Activated naive CD8-positive, alpha-beta T cell treated with anti-CD3 and anti-CD28 coated beads, Interleukin-2, amount 50 U/mL, for 24 hours (primary cell): ENCODE data around the gene NENF.

Source experiments
- ATAC-seq: fragments of 150-1000 bp; cut with Tn5 transposase; one replicate; pipeline ENCODE4 v1.10.0; 2021
- DNase-seq: peaks from one replicate; pipeline ENCODE4 v3.0.0; 2021
- H3K27ac Mint-ChIP-seq: one replicate; pipeline ENCODE4 v1.8.0; 2021; ENCODE audit warnings: mild to moderate bottlenecking, mixed read lengths
- H3K27me3 Mint-ChIP-seq: one replicate; pipeline ENCODE4 v1.8.0; 2021; ENCODE audit warnings: mixed read lengths
- H3K36me3 Mint-ChIP-seq: one replicate; pipeline ENCODE4 v1.8.0; 2021; ENCODE audit warnings: low read depth, mixed read lengths
- H3K4me1 Mint-ChIP-seq: one replicate; pipeline ENCODE4 v1.8.0; 2021; ENCODE audit warnings: mixed read lengths
- H3K4me3 Mint-ChIP-seq: one replicate; pipeline ENCODE4 v1.8.0; 2021; ENCODE audit warnings: mild to moderate bottlenecking, moderate library complexity, mixed read lengths
- H3K9me3 Mint-ChIP-seq: one replicate; pipeline ENCODE4 v1.8.0; 2021; ENCODE audit warnings: mixed read lengths

The NENF gene

DNA sequence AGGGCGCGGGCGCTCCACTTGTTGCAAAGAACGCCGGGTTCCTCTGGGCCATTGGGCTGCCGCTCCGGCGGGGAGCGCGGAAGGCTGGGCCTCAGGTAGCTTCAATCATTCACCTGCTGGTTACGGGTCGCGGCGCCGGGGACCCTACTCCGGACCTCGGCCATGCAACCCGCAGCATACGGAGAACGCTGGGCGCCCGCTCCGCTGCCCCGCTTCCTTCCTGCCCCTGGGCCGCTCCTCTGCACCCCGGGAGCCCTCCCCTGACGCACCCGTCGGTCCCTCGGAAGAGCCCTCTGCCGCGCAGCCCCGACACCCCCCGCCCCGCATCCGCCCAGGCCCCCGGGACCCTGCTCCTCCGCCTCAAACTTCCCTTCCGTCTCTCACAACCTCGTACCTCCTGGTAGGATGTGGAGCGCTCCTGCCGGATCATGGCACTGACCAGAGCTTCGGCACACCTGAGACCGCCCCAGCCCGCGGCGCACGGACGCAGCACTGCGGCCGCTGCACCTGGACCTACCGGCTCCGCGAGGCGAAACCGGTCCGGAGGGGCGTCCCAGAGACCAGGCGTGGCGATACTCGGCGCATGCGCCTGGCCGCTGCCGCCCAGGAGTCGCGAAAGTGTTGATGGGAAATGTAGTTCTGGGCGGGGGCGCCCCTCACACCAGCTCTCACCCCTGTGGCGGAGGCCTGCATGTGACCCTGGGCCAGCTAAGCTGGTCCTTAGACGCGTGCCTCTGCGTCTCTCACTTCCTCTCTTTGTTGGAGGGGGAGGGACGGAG is 18.2 kb upstream of the NENF start, which contains the start of gene PACC1:
PACC1 (minus strand) TSS at position 559 of the 779 bp plus-strand sequence; CDS start at position 430, 129 bp downstream.
- Mint-ChIP-seq H3K36me3 (peaks cover 21% of the 10 kb centered on the region), H3K27ac (peak within 1 kb of the TSS; percentile 93), H3K4me1 (peaks cover 31% of the 10 kb centered on the region), H3K27me3 (no peaks in the 10 kb centered on the region), H3K9me3 (no peaks in the 10 kb centered on the region), H3K4me3 (peak within 1 kb of the TSS; percentile 91)
- peak; percentile 91 for DNase-seq
- peak; percentile 99 for ATAC-seq

DNA sequence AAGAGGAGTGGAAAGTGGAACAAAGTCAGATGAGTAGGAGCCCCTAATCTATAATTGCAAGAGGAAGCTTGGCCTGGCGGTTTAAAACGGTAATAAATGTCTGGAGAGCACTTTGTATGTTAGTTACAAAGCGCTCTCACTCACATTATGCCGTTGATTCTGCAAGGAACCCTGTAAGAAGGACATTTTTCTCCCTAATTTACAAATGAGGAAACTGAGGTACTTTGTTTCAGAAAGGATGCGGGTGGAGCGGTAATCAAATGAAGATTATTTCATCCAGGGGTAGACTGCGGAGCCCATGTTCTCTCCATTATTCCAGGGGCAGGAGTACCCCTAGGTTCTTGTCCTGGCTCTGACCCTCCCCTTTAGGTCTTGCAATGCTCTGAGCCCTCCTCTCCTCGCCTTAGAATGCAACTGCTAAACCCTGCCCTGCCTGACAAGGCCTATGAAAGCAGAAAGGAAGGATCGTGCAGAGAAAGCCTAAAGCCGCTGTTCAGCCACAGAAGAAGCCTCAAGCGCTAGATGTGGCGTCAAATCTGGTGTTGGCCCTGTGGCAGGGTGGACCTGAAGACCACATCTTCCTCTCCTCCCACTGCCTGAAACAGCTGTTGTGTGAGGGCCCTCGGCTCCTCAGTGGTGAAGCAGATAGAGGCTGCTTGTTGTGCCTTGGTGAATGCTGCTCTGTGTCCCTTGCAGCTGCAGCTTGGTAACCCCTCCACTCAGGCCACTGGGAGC is 17.4 kb upstream of the NENF start:
- Mint-ChIP-seq H3K9me3 (no peaks in the 10 kb centered on the region), H3K36me3 (peaks cover 18% of the 10 kb centered on the region), H3K27ac (peak overlapping the region; percentile 93), H3K4me1 (peaks cover 31% of the 10 kb centered on the region), H3K4me3 (peak overlapping the region; percentile 91), H3K27me3 (no peaks in the 10 kb centered on the region)
- ATAC-seq (no peak), DNase-seq (no peak)

DNA sequence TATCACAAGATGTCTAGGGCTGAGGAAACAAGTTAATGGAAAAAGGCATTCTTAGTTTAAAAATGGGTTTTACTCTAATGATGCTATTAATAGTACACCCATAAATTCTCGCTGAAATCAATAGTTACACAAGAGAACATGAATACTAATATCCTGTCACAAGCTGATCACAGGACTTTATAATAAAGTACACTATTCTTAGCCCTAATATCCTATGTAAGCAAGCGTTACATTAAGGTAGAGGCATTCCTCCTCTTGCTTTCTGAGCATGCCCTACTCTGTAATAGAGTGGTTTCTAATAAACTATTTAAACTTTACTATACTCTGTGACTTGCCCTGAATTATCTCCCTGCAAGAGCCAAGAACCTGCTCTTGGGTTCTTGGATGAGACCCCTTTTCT is 11.6 kb upstream of the NENF start:
- Mint-ChIP-seq H3K27ac (no peak overlapping the region), H3K27me3 (peaks cover 5% of the 10 kb centered on the region), H3K4me1 (peaks cover 2% of the 10 kb centered on the region), H3K9me3 (no peaks in the 10 kb centered on the region), H3K4me3 (no peak overlapping the region), H3K36me3 (no peaks in the 10 kb centered on the region)
- DNase-seq (no peak), ATAC-seq (no peak)

DNA sequence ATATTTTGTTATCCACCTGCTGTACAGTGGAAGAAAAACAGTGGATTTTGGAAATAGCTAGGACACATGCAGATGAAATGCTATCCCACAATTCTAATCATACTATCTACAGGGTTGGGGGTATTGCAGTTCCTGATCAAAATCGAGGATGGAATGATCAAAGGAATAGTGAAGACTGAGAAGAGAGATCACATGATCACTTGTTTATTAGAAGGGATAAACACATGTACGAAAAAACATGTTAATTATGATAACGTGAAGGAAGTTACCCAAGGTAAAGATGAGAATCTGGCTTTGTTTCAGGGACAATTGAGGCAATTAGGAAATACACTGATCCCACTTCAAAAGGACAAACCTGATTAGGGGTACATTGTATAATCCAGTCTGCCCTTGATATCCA is 8.8 kb upstream of the NENF start:
- H3K36me3 Mint-ChIP-seq = no peaks in the 10 kb centered on the region
- H3K4me1 Mint-ChIP-seq = no peaks in the 10 kb centered on the region
- H3K4me3 Mint-ChIP-seq = no peak overlapping the region
- H3K27me3 Mint-ChIP-seq = peaks cover 5% of the 10 kb centered on the region
- DNase-seq (no peak), ATAC-seq (no peak)
- H3K9me3 Mint-ChIP-seq = no peaks in the 10 kb centered on the region
- no peak overlapping the region for H3K27ac Mint-ChIP-seq

DNA sequence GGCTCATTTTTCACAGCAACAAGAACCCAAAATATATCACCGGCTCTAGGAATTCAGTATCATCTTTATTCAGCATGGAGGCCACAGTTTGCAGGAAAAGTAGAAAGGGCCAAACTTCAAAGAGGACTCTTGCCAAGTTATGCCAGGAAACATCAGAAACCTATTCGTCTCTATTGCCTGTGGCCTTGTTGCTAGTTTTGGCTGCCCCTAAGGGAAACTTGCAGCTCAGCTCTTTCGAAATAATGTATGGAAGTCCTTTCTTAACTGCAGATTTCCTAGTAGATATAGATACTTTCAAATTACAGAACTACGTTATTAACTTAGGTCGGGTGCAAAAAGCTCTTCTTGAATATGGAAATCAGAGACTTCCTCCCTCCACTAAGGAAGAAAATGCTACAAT is 4.2 kb upstream of the NENF start:
- no peaks in the 10 kb centered on the region for H3K9me3 Mint-ChIP-seq
- peaks cover 21% of the 10 kb centered on the region for H3K4me1 Mint-ChIP-seq
- no peak overlapping the region for H3K4me3 Mint-ChIP-seq
- H3K36me3 Mint-ChIP-seq = no peaks in the 10 kb centered on the region
- peaks cover 6% of the 10 kb centered on the region for H3K27me3 Mint-ChIP-seq
- no peak overlapping the region for H3K27ac Mint-ChIP-seq
- no peak for ATAC-seq
- DNase-seq = no peak

DNA sequence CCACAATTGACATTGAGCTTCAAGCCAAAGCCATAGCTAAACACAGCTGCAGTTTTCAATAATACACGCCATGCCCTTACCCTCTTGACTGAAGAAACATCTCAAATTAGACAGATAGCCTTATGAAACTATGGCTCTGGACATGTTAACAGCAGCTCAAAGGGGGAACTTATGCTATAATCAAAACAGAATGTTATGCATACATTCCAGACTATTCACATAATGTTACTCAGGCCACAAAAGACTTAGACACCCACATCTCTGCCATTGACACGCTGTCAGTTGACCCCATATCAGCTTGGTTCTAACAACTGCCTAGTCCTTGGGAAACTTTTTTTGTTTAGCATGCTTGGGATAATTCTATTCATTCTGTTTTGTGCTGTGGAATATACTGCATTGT is 2.3 kb upstream of the NENF start:
- H3K9me3 Mint-ChIP-seq = no peaks in the 10 kb centered on the region

DNA sequence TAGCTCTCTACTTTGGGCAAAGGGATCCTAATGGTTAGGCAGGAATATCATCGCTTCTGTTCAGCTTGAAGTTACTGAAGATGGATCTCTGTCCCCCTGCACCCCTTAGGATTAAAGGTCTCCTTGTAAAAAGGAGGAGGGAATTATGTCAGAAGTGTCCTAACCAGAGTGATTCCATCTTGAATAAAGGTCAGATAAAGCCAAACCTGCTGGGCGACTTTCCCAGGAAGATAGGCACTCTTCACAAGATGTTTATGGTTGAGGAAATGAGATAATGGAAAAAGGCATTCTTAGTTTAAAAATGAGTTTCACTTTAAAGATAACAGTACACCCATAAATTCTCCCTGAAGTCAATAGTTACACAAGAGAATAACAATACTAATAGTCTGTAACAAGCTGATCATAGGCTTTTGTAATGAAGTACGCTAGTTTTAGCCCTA is 1.7 kb upstream of the NENF start:
- ATAC-seq = no peak
- Mint-ChIP-seq H3K27ac (no peak overlapping the region), H3K4me3 (no peak overlapping the region), H3K4me1 (peaks cover 27% of the 10 kb centered on the region), H3K27me3 (peaks cover 3% of the 10 kb centered on the region), H3K36me3 (peaks cover 5% of the 10 kb centered on the region), H3K9me3 (no peaks in the 10 kb centered on the region)
- DNase-seq = no peak

More for the DNA sequence above, 2.3 kb upstream of the NENF start:
- H3K27ac Mint-ChIP-seq = no peak overlapping the region
- ATAC-seq (no peak), DNase-seq (no peak)
- peaks cover 3% of the 10 kb centered on the region for H3K27me3 Mint-ChIP-seq
- H3K36me3 Mint-ChIP-seq = peaks cover 3% of the 10 kb centered on the region
- peaks cover 25% of the 10 kb centered on the region for H3K4me1 Mint-ChIP-seq
- H3K4me3 Mint-ChIP-seq = no peak overlapping the region

DNA sequence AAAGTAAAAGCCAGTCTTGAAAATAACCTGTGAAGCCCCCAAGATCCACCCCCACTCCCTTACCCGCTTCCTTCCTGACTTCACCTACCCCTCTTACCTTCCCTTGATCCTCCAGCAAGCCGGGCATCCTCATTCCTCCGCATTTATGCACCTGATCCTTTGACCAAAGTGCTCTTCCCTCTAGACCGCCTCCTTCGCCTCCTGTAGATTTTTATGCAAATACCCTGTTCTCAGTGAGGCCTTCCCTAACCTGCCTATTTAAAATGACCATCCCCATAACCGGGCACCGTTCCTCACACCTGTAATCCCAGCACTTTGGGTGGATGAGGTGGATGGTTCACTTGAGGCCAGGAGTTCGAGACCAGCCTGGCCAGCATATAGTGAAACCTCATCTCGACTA is 1.1 kb upstream of the NENF start:
- H3K4me3 Mint-ChIP-seq = peak overlapping the region; percentile 1
- peaks cover 3% of the 10 kb centered on the region for H3K27me3 Mint-ChIP-seq
- DNase-seq = no peak
- no peak for ATAC-seq
- peaks cover 5% of the 10 kb centered on the region for H3K36me3 Mint-ChIP-seq
- no peaks in the 10 kb centered on the region for H3K9me3 Mint-ChIP-seq
- H3K4me1 Mint-ChIP-seq = peaks cover 28% of the 10 kb centered on the region
- no peak overlapping the region for H3K27ac Mint-ChIP-seq

DNA sequence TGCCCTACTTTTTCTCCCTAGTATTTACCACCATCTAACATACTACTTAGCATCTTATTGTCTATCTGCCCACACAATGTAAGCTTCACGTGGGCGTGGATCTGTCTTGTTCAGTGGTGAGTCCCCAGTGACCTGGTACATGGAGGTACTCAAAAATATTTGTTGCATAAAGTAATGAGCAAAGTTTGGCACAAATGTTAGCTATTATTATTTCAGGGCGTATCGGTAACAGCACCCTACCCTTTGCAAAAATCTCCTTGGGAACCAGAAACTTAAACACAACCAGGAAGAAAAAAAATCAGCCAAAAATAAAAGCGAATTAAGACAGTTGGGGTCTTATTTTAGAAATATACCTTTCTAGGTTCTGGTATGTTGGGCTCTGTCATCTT is 454 bp upstream of the NENF start:
- ATAC-seq (no peak), DNase-seq (no peak)
- no peaks in the 10 kb centered on the region for H3K9me3 Mint-ChIP-seq
- H3K4me3 Mint-ChIP-seq = peak overlapping the region; percentile 80
- peaks cover 34% of the 10 kb centered on the region for H3K4me1 Mint-ChIP-seq
- H3K27me3 Mint-ChIP-seq = peaks cover 3% of the 10 kb centered on the region
- H3K36me3 Mint-ChIP-seq = peaks cover 5% of the 10 kb centered on the region
- peak overlapping the region; percentile 78 for H3K27ac Mint-ChIP-seq

DNA sequence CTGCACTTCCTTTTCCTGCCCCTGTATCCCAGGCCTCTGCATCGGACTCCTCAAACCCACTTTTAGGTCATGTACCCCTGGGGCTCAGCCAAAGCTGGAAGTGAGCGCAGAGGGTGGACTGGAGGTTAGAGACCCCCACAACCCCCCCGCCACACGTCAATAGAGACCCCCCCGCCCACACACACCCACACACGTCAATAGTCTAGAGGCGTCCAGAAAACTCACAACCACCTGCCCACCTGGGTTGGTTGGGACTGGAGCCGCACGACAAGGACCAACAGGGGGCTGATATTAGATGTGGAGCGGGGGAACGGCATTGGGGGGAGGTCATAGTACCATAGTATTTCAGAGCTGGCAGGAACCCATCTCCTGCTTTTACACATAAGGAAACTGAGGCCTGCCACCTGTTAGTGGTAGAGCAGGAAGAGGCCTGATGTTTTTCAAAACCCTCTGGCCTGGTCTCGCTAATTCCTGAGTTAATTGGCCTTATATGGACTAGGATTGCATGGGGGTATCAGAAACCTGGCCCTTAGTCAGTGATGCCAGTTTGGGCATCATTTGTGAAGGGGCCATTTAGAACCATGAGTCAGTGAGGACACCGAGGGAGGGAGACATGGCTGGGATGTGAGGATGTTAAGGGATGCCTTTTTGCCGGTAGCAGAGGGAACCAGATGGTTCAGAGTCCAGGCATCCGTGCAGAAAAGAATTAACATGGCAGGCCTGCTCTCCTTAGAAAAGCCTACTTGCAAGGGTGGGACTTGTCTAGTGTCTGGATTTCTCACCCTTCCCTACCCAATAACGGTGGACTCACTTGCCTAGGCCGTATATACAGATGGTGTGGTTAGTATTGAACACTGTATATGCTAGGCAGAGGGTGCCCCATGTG is 1.1 kb downstream of the NENF start:
- no peak for ATAC-seq
- Mint-ChIP-seq H3K27me3 (peaks cover 3% of the 10 kb centered on the region), H3K4me3 (peak overlapping the region; percentile 78), H3K9me3 (no peaks in the 10 kb centered on the region), H3K4me1 (peaks cover 42% of the 10 kb centered on the region), H3K36me3 (peaks cover 5% of the 10 kb centered on the region), H3K27ac (peak overlapping the region; percentile 60)
- DNase-seq = no peak

DNA sequence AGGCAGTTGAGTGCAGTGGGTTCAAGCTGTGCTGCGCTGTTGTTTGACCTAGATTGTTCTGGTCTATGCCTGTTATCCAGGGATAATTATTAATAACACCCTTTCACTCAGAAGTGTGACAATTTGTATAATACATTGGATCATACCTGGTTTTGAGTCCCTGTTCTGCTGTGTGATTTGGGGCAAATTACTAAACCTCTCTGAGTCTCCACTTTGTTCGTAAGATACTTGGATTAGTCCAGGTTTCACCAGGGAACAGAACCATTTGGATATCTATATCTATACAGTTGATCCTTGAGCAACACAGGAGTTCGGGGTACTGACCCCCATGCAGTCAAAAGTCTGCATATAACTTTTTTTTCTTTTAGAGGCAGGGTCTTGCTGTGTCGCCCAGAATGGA is 2.3 kb downstream of the NENF start:
- peaks cover 5% of the 10 kb centered on the region for H3K36me3 Mint-ChIP-seq
- no peak overlapping the region for H3K27ac Mint-ChIP-seq
- no peak overlapping the region for H3K4me3 Mint-ChIP-seq
- peaks cover 42% of the 10 kb centered on the region for H3K4me1 Mint-ChIP-seq
- ATAC-seq (no peak), DNase-seq (no peak)
- H3K9me3 Mint-ChIP-seq = no peaks in the 10 kb centered on the region
- peaks cover under 1% of the 10 kb centered on the region for H3K27me3 Mint-ChIP-seq

DNA sequence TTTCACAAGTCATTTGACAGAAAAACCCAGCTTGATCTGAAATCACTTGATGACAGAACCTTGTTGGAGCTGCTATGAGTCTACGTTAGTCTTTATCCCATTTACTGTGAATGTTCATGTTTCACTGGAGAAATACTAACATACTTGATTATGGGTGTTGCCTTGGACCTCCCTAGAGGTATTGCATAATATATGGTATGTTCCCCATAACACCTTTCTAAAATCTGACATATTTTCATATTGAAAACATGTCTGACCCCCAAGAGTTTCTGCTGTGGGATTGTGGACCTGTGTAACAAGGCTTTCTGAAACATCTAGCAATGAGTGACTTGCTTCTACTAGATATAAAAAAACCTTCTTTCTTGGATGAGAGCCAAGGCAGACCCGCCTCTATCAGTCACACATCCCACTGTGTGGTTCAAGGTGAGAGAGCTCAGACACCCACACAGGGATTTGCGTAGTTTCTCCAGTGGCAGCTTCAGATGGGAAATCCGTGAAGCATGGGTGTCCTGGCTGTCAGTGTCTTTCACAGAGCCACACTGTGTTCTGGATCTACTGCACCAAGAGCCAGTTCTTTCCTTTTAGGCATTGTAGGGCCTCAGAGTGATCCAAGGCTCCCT is 4.6 kb downstream of the NENF start:
- Mint-ChIP-seq H3K4me1 (peaks cover 30% of the 10 kb centered on the region), H3K4me3 (no peak overlapping the region), H3K27me3 (no peaks in the 10 kb centered on the region), H3K9me3 (no peaks in the 10 kb centered on the region), H3K27ac (no peak overlapping the region), H3K36me3 (peaks cover 7% of the 10 kb centered on the region)
- DNase-seq (no peak), ATAC-seq (no peak)

DNA sequence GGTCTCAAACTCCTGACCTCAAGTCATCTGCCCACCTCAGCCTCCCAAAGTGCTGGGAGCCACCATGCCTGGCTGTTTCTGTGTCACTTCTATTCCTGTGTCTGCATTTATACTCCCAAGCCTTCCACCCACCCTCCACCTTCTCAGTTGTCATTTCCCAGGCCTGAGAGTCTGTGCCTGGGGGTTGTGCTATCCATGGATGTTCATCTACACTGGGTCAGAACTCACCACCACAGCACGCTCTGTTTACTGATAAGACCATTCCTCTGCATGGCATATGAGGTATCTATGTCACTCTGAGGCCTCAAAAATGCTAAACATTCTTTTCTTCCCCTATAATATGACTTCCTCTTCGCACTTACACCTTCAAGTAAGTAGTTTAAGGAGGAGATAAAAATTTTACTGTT is 6.1 kb downstream of the NENF start:
- DNase-seq = no peak
- no peak overlapping the region for H3K27ac Mint-ChIP-seq
- H3K4me1 Mint-ChIP-seq = peaks cover 23% of the 10 kb centered on the region
- no peak for ATAC-seq
- peaks cover 9% of the 10 kb centered on the region for H3K36me3 Mint-ChIP-seq
- no peaks in the 10 kb centered on the region for H3K9me3 Mint-ChIP-seq
- no peak overlapping the region for H3K4me3 Mint-ChIP-seq
- no peaks in the 10 kb centered on the region for H3K27me3 Mint-ChIP-seq

DNA sequence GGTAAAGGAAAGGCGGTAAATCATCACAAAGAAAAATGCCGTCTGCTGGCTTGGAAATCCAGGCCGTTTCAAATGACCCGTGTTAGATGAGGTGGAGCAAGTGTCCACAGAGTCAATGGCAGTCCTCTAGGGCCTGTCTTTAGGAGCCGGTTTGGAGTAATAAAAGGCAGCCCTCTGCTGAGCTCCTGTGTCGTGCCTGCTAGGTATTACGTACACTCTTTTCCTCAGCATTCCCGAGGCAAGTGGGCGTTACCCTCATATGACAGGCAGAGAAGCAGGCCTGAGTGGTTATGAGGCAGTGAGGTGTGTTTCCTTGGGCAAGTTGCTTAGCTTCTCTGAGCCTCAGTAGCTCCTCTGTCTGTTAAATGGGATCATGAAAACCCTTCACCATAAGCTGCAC is 7.7 kb downstream of the NENF start:
- H3K9me3 Mint-ChIP-seq = no peaks in the 10 kb centered on the region
- peaks cover 21% of the 10 kb centered on the region for H3K4me1 Mint-ChIP-seq
- ATAC-seq = no peak
- H3K4me3 Mint-ChIP-seq = no peak overlapping the region
- no peaks in the 10 kb centered on the region for H3K27me3 Mint-ChIP-seq
- peaks cover 6% of the 10 kb centered on the region for H3K36me3 Mint-ChIP-seq
- H3K27ac Mint-ChIP-seq = no peak overlapping the region
- DNase-seq = no peak
